ENCODE data around the gene RDH13. TPM values are rescaled to one million over a fixed set of nuclear protein-coding genes. Genes with fewer than 3 reads are reported as not detected.

The RDH13 gene
- total RNA-seq, 1 donor = 6.8 TPM

GRCh38 chr19:55085923-55086715 is 23.2 kb upstream of the RDH13 start:
- H3K9me3 ChIP-seq (ENCODE audit: low read depth, low read length) = no peaks in the 10 kb centered on the region
- H3K4me1 ChIP-seq (ENCODE audit: insufficient read depth, low read length) = peaks cover 34% of the 10 kb centered on the region
- peaks cover 55% of the 10 kb centered on the region for H3K27me3 ChIP-seq (ENCODE audit: insufficient read depth, low read length)
- H3K4me3 ChIP-seq (ENCODE audit: low read length) = no peak overlapping the region

- Histone ChIP-seq H3K27me3 (ENCODE audit: insufficient read depth, low read length) (peaks cover 55% of the 10 kb centered on the region), H3K4me1 (ENCODE audit: insufficient read depth, low read length) (peaks cover 48% of the 10 kb centered on the region), H3K9me3 (ENCODE audit: low read depth, low read length) (no peaks in the 10 kb centered on the region), H3K4me3 (ENCODE audit: low read length) (no peak overlapping the region)
Observed at GRCh38 chr19:55084416-55084815, 21.5 kb upstream of the RDH13 start.

GRCh38 chr19:55083004-55083850 is 20.3 kb upstream of the RDH13 start:
- no peak overlapping the region for H3K4me3 ChIP-seq (ENCODE audit: low read length)
- peaks cover 52% of the 10 kb centered on the region for H3K27me3 ChIP-seq (ENCODE audit: insufficient read depth, low read length)
- no peaks in the 10 kb centered on the region for H3K9me3 ChIP-seq (ENCODE audit: low read depth, low read length)
- H3K4me1 ChIP-seq (ENCODE audit: insufficient read depth, low read length) = peaks cover 45% of the 10 kb centered on the region

GRCh38 chr19:55082020-55082851 is 19.3 kb upstream of the RDH13 start:
- Histone ChIP-seq H3K4me3 (ENCODE audit: low read length) (no peak overlapping the region), H3K9me3 (ENCODE audit: low read depth, low read length) (no peaks in the 10 kb centered on the region), H3K4me1 (ENCODE audit: insufficient read depth, low read length) (peaks cover 35% of the 10 kb centered on the region), H3K27me3 (ENCODE audit: insufficient read depth, low read length) (peaks cover 42% of the 10 kb centered on the region)

GRCh38 chr19:55081770-55082019 is 18.7 kb upstream of the RDH13 start:
- Histone ChIP-seq H3K27me3 (ENCODE audit: insufficient read depth, low read length) (peaks cover 37% of the 10 kb centered on the region), H3K4me3 (ENCODE audit: low read length) (no peak overlapping the region), H3K4me1 (ENCODE audit: insufficient read depth, low read length) (peaks cover 30% of the 10 kb centered on the region), H3K9me3 (ENCODE audit: low read depth, low read length) (no peaks in the 10 kb centered on the region)

GRCh38 chr19:55080968-55081769 is 18.2 kb upstream of the RDH13 start:
- peaks cover 35% of the 10 kb centered on the region for H3K27me3 ChIP-seq (ENCODE audit: insufficient read depth, low read length)
- H3K4me1 ChIP-seq (ENCODE audit: insufficient read depth, low read length) = peaks cover 28% of the 10 kb centered on the region
- H3K4me3 ChIP-seq (ENCODE audit: low read length) = peak overlapping the region; percentile 44
- H3K9me3 ChIP-seq (ENCODE audit: low read depth, low read length) = no peaks in the 10 kb centered on the region

- Histone ChIP-seq H3K27me3 (ENCODE audit: insufficient read depth, low read length) (peaks cover 28% of the 10 kb centered on the region), H3K9me3 (ENCODE audit: low read depth, low read length) (no peaks in the 10 kb centered on the region), H3K4me1 (ENCODE audit: insufficient read depth, low read length) (peaks cover 31% of the 10 kb centered on the region), H3K4me3 (ENCODE audit: low read length) (peak overlapping the region; percentile 44)
Observed at GRCh38 chr19:55080121-55080967, 17.4 kb upstream of the RDH13 start.

GRCh38 chr19:55079400-55080038 is 16.6 kb upstream of the RDH13 start:
- H3K4me1 ChIP-seq (ENCODE audit: insufficient read depth, low read length) = peaks cover 31% of the 10 kb centered on the region
- no peaks in the 10 kb centered on the region for H3K9me3 ChIP-seq (ENCODE audit: low read depth, low read length)
- H3K4me3 ChIP-seq (ENCODE audit: low read length) = no peak overlapping the region
- H3K27me3 ChIP-seq (ENCODE audit: insufficient read depth, low read length) = peaks cover 23% of the 10 kb centered on the region

- peaks cover 18% of the 10 kb centered on the region for H3K27me3 ChIP-seq (ENCODE audit: insufficient read depth, low read length)
- H3K4me1 ChIP-seq (ENCODE audit: insufficient read depth, low read length) = peaks cover 31% of the 10 kb centered on the region
- no peak overlapping the region for H3K4me3 ChIP-seq (ENCODE audit: low read length)
- no peaks in the 10 kb centered on the region for H3K9me3 ChIP-seq (ENCODE audit: low read depth, low read length)
Observed at GRCh38 chr19:55078996-55079395, 16.0 kb upstream of the RDH13 start.

GRCh38 chr19:55077106-55077505 is 14.2 kb upstream of the RDH13 start:
- peaks cover 5% of the 10 kb centered on the region for H3K27me3 ChIP-seq (ENCODE audit: insufficient read depth, low read length)
- peaks cover 26% of the 10 kb centered on the region for H3K4me1 ChIP-seq (ENCODE audit: insufficient read depth, low read length)
- no peak overlapping the region for H3K4me3 ChIP-seq (ENCODE audit: low read length)
- H3K9me3 ChIP-seq (ENCODE audit: low read depth, low read length) = no peaks in the 10 kb centered on the region

GRCh38 chr19:55076321-55076720 is 13.4 kb upstream of the RDH13 start:
- Histone ChIP-seq H3K27me3 (ENCODE audit: insufficient read depth, low read length) (peaks cover 4% of the 10 kb centered on the region), H3K4me1 (ENCODE audit: insufficient read depth, low read length) (peaks cover 19% of the 10 kb centered on the region), H3K9me3 (ENCODE audit: low read depth, low read length) (no peaks in the 10 kb centered on the region), H3K4me3 (ENCODE audit: low read length) (no peak overlapping the region)

GRCh38 chr19:55075371-55075998 is 12.5 kb upstream of the RDH13 start, which contains the start of gene EPS8L1:
Gene EPS8L1 (plus strand): TSS chr19:55075869. CDS start chr19:55076445, 576 bp downstream.
- peaks cover 10% of the 10 kb centered on the region for H3K27me3 ChIP-seq (ENCODE audit: insufficient read depth, low read length)
- H3K9me3 ChIP-seq (ENCODE audit: low read depth, low read length) = no peaks in the 10 kb centered on the region
- no peak within 1 kb of the TSS for H3K4me3 ChIP-seq (ENCODE audit: low read length)
- H3K4me1 ChIP-seq (ENCODE audit: insufficient read depth, low read length) = peaks cover 10% of the 10 kb centered on the region

GRCh38 chr19:55071913-55072312 is 9.0 kb upstream of the RDH13 start:
- Histone ChIP-seq H3K27me3 (ENCODE audit: insufficient read depth, low read length) (peaks cover 36% of the 10 kb centered on the region), H3K9me3 (ENCODE audit: low read depth, low read length) (no peaks in the 10 kb centered on the region), H3K4me3 (ENCODE audit: low read length) (no peak overlapping the region), H3K4me1 (ENCODE audit: insufficient read depth, low read length) (peaks cover 12% of the 10 kb centered on the region)
